ENCODE results near the gene ILF2.

Gene ILF2

DNA sequence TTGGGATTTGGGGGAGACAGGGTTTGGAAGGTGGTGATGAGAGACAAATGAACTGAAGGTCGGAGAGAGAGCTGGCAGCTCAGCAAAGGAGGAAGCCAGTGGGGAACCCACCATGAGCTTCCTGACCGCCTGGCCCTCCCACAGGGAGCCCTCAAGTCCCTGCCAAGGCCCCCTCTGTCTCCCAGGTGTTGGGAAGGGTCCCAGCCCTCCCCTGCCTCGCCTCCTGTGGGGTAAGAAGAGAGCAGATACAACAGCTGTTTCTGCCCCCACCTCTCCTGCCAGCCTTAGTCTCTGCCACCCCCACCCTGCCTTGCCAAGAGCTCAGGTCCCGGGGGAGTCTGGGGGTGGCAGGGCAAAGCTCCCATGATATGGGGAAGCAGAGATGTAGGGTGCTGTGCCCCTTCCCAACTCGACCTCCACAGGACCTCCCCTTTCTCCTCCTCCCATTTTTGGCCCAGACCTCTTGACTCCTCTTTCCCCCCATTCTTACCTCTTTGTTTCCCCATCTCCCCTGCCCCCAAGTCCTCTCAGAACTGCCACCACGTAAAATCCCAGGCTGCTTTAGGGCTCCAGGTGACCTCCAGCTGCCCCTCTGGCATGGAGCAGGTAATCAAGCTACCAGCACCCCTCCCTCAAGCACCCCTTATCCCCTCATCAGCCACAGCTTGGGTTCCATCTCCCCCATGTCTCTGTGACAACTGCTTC, 42.0 kb downstream of the ILF2 start:
- DNase-seq (ENCODE audit: extremely low read depth, low read depth), result no peak
- TF ChIP-seq, protein P1, sequence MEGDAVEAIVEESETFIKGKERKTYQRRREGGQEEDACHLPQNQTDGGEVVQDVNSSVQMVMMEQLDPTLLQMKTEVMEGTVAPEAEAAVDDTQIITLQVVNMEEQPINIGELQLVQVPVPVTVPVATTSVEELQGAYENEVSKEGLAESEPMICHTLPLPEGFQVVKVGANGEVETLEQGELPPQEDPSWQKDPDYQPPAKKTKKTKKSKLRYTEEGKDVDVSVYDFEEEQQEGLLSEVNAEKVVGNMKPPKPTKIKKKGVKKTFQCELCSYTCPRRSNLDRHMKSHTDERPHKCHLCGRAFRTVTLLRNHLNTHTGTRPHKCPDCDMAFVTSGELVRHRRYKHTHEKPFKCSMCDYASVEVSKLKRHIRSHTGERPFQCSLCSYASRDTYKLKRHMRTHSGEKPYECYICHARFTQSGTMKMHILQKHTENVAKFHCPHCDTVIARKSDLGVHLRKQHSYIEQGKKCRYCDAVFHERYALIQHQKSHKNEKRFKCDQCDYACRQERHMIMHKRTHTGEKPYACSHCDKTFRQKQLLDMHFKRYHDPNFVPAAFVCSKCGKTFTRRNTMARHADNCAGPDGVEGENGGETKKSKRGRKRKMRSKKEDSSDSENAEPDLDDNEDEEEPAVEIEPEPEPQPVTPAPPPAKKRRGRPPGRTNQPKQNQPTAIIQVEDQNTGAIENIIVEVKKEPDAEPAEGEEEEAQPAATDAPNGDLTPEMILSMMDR (IDR thresholded peaks at IDR 0.05; ENCODE audit: low read depth, low read length, missing control alignments), result no peak
- no peak overlapping the region for H3K4me3 ChIP-seq (replicated peaks; ENCODE audit: low read depth, low read length)

DNA sequence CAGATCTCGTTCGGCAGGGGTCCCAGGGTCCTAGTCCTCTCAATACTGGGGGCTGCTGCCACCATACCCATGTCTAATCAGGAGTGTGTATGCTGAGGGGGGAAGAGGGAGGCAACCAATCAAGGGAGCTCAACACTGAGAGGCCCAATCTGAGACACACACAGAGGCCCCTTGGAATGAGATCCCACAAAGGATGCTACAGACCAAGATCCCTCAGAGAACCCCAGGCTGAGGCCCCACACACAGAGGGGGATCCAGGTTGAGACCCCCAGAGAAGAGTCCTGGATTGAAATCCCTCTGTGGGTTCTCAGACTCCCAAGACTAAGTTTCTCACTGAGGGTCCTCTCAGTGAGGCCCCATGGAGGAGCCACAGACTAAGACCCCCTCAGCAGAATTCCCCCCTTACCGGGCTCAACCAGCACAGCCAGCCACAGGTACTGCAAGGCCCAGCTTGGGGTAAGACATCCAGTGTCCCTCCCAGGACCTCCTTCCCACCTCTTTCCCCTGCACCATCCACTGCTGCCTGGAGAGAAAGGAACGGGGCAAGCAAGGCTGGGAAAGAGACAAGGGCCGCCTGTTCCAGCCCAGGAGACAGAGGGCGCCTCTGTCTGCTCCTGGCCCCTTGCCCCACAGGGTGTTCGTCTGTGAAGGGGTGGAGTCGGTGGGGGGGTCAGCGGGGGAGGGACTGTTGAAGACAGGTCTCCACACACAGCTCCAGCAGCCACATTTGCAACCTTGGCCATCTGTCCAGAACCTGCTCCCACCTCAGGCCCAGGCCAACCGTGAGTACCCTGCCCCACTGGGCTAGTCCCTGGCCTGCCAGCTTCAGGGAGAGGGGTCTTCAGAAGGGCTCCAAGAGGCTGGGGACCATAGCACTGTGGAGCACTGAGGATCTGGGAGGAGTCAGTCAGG, 42.8 kb downstream of the ILF2 start, which contains the start of gene S100A1:
Gene S100A1, plus strand, starts transcription at position 720 of the 912 bp plus-strand sequence. CDS start 2,088 bp downstream, outside the sequence.
- TF ChIP-seq, protein P1 (IDR thresholded peaks at IDR 0.05; ENCODE audit: low read depth, low read length, missing control alignments), result peak; percentile 24
- no peak for DNase-seq (ENCODE audit: extremely low read depth, low read depth)
- peak within 1 kb of the TSS; percentile 74 for H3K4me3 ChIP-seq (replicated peaks; ENCODE audit: low read depth, low read length)

DNA sequence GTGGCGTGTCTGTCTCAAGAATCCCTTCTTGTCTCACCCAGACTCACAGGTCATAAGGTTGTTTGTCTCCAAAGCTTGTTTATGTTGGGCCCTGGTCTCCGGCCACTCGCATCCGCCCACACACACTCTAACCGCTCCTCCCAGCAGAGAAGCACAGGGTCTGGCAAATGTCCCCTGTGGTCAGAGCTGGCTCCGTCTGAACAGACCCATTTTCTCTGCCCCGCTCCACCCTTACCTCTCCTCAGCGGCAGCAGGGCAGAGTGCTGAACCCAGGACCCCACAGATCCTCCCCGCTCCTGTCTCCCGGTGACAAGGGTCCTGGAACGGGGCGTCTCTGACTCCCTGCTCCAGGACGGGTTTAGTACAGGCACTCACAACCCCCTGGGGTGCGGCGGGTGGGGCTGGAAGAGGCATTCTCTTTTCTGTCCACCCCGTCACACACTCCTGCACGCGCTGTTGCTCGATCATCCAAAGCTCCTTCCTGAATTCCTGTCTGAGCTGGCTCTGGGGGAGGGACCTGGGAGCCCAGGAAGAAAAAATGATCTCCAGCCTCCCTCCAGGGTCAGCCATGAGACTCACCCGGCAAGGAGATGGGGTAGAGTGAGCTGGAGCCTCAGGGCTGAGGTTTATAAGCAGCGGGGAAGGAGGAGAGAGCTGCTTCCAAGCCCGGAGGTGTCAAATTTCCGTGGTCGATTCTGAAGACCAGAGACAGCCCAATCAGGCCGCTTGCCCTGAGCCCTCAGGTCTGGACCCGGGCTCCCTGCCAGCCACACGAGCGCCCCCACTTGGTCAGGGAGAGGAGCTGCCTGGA, 43.7 kb downstream of the ILF2 start, which contains the start of gene S100A13:
Gene S100A13, minus strand, starts transcription at position 602 of the 811 bp plus-strand sequence. CDS start 1,033 bp downstream, outside the sequence.
- peak within 1 kb of the TSS; percentile 74 for H3K4me3 ChIP-seq (replicated peaks; ENCODE audit: low read depth, low read length)
- TF ChIP-seq, protein P1 (IDR thresholded peaks at IDR 0.05; ENCODE audit: low read depth, low read length, missing control alignments), result peak; percentile 89
- peak; percentile 91 for DNase-seq (ENCODE audit: extremely low read depth, low read depth)

GRCh38 chr1:153626477-153626903, 44.3 kb downstream of the ILF2 start:
- TF ChIP-seq, protein P1 (IDR thresholded peaks at IDR 0.05; ENCODE audit: low read depth, low read length, missing control alignments), result no peak
- H3K4me3 ChIP-seq (replicated peaks; ENCODE audit: low read depth, low read length), result peak overlapping the region; percentile 74
- DNase-seq (ENCODE audit: extremely low read depth, low read depth), result no peak

- TF ChIP-seq, protein P1 (IDR thresholded peaks at IDR 0.05; ENCODE audit: low read depth, low read length, missing control alignments), result no peak
- no peak for DNase-seq (ENCODE audit: extremely low read depth, low read depth)
These were observed 45.7 kb downstream of the ILF2 start for GRCh38 chr1:153624965-153625611.

DNA sequence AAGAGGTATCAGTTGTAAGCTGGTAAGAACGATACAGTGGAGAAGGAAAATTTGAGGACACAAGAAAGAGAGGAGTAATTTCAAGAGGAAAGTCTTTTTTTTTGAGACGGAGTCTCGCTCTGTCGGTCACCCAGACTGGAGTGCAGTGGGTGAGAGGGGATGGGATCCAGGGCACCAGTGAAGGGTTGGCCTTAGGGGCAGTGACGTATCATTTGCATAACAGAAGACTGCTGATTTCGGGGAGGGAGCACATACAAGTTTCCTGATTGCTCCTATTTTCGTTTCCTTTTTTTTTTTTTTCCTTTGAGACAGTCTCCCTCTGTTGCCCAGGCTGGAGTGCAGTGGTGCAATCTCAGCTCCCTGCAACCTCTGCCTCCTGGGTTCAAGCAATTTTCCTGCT, 47.7 kb downstream of the ILF2 start:
- no peak for DNase-seq (ENCODE audit: extremely low read depth, low read depth)
- H3K4me3 ChIP-seq (replicated peaks; ENCODE audit: low read depth, low read length), result no peak overlapping the region
- TF ChIP-seq, protein P1 (IDR thresholded peaks at IDR 0.05; ENCODE audit: low read depth, low read length, missing control alignments), result no peak

More at GRCh38 chr1:153624965-153625611, 45.7 kb downstream of the ILF2 start:
- no peak overlapping the region for H3K4me3 ChIP-seq (replicated peaks; ENCODE audit: low read depth, low read length)

Measured in HFF-Myc (cell line).